GM10847 (cell line): Measurements from ENCODE around the gene SERPINA9.

Experiments used
- POLR2A ChIP-seq: IDR thresholded peaks from 2 replicates; pipeline ENCODE4 v1.6.1; 2011; ENCODE audit not compliant: insufficient read length; ENCODE audit errors: extremely low read depth

The SERPINA9 gene

DNA sequence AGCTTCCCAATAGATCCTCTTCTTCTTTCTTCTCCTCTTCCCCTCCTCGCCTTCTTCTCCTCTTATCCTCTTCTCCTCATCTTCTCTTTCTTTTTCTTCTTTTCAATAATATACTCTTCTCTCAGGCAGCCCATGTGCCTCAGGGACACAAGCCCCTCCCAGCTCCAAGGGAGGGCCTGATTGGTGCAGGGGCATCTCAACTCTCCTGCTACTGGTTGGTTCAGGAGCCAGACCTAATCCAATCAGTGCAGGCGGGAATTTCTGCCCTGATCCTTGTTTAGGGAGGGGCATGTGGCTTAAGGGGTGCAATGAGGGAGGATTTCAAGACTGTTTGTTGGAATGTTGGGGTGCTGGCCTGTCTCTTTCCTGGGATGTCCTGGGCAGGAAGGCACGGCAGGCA, 24.3 kb upstream of the SERPINA9 start:
- TF ChIP-seq POLR2A: no peak

GRCh38 chr14:94499673-94500072, 23.7 kb upstream of the SERPINA9 start:
- no peak for TF ChIP-seq POLR2A

DNA sequence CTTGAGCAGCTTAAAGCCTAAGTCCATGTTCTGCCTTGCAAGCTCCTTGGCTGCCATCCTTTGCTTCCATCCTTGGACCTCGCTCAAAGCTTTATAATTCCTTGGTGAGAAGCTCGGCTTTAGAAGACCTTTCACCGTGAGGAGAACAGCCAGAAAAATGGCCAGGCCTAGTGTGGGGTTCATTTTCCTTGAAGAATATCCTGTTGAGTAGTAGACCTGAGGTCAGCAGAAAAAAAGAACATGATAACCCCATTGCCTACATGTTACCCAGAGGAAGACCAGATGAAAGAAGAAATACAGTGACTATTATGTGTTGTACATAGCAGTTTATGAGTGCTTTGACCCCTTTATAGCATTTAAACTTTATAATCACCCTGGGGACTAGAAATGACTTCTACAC, 22.2 kb upstream of the SERPINA9 start:
- TF ChIP-seq POLR2A: no peak

DNA sequence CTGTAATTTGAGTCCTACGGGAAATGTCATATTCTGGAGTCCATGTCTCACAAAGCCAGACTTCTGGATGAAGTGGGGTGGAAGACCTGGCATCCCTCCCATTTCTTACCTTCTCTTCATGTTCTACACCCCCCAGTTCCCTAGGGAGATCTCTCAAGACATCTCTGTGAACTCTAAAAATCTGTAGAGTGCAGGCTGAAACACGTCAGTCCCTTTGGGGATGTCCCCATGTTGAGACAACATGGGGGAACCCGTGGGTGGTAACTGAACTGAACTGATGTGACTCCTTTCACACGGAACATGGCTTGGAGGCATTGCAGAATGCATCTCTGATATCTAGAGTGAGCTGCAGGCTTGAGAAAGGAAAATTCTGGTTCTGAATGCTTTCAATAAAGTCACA, 18.1 kb upstream of the SERPINA9 start:
- TF ChIP-seq POLR2A: no peak

DNA sequence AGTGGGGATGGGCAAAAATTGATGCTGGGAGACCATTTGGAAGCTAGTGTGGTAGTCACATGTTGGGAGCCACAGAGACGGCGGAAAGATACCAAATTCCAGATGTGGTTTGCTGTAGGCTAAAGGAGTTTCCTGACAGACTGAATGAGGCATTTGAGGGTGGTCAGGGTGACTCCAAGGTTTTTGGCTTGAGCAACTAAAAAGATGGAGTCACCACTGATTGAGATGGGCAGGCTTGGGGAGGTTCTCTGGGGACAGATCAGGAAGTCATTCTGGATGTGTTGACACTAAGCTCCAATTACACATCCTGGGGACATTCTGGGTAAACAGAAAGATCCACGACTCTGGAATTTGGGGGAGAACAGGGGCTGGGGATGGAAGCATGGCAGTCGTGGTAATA, 15.5 kb upstream of the SERPINA9 start:
- TF ChIP-seq POLR2A: no peak

- no peak for TF ChIP-seq POLR2A
Measured at GRCh38 chr14:94489336-94489735, 13.3 kb upstream of the SERPINA9 start.

DNA sequence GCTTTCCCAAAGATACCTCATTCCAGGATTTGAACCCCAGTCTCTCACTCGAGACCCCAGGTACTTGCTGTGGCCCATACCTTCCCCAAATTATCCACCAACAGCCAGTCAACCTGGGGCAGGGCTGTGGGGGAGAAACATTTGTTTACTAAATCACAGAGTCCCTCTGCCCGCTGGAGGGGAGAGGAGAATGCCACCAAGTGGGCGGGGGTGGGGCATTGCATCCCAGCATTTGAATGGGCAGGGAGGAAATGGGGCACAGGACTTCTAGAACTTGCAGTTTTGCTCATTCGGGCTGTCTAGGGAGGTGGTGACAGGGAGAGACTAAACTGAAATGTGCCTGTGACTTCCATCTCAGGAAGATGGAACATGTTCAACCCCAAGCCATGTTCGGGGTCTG, 10.9 kb upstream of the SERPINA9 start:
- no peak for TF ChIP-seq POLR2A

DNA sequence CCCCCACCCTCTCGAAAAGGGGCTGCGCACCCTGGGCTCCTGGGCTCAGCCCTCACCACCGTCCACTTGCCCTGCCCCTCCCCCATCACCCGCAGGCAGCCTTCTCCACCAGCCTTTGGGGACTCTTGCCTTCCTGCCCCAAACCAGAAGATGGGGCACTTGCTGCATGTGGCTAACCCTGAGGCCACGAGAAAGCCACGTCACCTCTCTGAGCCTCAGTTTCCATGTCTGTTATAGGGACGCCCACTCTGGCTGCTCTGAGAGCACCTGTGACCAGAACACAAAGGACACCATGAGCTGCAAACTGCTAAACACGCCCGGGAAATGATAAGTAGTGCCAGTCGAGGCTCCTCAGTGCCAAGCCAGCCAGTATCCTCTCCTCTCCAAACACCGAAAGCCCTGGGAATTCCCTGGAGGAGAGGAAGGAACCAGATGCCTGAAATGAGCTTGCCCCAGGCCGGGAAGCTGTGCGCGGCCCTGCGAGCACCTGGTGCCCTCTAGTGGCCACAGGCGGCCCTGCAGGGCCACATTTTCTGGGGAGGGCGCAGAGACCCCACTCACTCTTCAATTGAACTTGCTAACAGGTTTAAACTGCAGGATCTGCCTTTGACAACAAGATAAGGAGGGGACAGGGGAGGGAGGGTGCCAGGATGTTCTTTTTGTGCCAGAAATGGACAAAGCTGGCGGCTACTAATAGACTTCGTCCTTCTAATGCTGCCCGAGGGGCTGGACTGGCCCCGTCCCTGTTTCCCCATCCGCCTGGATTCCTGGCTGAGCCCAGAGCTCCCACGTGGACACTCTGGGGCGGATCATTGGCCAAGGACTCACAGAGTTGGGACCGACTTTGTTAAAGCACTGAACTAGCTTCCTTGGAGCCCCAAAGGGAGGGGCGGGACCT, 10.2 kb upstream of the SERPINA9 start:
- no peak for TF ChIP-seq POLR2A

GRCh38 chr14:94484481-94484880, 8.5 kb upstream of the SERPINA9 start:
- no peak for TF ChIP-seq POLR2A

GRCh38 chr14:94483729-94484275, 7.8 kb upstream of the SERPINA9 start:
- no peak for TF ChIP-seq POLR2A

- TF ChIP-seq POLR2A: no peak
Measured at GRCh38 chr14:94483071-94483451, 7.1 kb upstream of the SERPINA9 start.

GRCh38 chr14:94481468-94482131, 5.6 kb upstream of the SERPINA9 start:
- no peak for TF ChIP-seq POLR2A

- TF ChIP-seq POLR2A: no peak
Measured at GRCh38 chr14:94480809-94481208, 4.8 kb upstream of the SERPINA9 start.

DNA sequence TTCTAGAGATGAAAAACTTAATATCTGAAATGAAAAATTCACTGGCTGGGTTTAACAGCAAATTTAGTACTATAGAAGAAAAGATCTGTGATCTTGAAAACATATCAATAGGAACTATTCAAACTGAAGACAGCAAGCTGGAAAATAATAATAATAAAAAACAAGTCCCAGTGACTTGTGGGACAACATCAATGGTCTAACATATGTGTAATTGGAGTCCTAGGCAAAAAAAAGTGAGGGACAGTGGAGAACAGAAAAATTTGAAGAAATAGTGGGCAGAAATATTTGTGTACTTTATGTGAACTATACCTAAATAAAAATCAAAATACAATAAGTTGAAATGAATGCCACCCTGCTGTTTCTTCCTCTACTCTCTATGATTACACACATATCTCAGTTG, 2.4 kb upstream of the SERPINA9 start:
- TF ChIP-seq POLR2A: no peak

DNA sequence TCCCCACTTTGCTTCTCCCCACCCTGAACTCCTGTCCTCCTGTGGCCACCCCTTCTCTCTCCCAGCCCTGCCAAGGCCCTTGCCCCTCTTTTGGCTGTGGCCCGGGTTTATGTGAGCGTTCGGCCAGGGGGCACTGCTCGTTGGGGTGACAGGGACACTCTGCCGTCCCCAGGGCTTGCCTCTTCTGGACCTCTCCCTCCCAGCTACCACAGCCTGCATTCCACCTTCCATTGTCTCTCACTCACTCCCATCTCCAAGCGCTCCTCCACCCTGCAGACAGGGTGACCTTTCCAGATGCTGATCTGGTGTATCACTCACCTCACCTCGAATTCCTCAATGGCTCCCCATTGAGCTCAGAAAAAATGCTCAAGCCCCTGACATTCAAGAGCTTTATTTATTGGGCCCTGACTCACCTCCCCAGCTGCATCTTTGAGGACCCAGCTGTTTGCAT, 1.4 kb downstream of the SERPINA9 start:
- TF ChIP-seq POLR2A: no peak
